Measurements from ENCODE around the gene FAM228A.

DNA sequence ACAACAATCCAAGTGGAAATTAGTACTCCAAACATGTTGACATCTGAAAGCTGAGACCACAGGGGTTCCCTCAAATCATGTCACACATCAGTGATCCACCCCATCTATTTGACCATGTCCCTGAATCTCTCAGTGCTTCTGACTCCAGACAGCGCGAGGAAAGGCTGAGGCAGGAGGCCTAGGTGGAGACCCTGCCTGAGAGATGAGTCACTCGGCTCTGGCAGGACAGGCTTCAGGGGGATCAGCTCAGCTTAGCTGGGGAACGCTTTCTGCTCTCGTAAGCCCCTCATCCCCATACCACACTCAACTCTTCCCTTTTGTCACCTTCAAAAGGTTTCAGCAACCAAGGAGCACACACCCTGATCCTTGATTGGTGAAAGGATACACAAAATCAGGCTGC lies 5.8 kb upstream of the FAM228A start:
- TF ChIP-seq, protein P1, sequence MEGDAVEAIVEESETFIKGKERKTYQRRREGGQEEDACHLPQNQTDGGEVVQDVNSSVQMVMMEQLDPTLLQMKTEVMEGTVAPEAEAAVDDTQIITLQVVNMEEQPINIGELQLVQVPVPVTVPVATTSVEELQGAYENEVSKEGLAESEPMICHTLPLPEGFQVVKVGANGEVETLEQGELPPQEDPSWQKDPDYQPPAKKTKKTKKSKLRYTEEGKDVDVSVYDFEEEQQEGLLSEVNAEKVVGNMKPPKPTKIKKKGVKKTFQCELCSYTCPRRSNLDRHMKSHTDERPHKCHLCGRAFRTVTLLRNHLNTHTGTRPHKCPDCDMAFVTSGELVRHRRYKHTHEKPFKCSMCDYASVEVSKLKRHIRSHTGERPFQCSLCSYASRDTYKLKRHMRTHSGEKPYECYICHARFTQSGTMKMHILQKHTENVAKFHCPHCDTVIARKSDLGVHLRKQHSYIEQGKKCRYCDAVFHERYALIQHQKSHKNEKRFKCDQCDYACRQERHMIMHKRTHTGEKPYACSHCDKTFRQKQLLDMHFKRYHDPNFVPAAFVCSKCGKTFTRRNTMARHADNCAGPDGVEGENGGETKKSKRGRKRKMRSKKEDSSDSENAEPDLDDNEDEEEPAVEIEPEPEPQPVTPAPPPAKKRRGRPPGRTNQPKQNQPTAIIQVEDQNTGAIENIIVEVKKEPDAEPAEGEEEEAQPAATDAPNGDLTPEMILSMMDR (IDR thresholded peaks at IDR 0.05), result no peak
- TF ChIP-seq ZFX (IDR thresholded peaks at IDR 0.05; ENCODE audit: borderline replicate concordance), result no peak

Data from 22Rv1 (cell line).